ENCODE results near the gene CBLN3.

Gene CBLN3

DNA sequence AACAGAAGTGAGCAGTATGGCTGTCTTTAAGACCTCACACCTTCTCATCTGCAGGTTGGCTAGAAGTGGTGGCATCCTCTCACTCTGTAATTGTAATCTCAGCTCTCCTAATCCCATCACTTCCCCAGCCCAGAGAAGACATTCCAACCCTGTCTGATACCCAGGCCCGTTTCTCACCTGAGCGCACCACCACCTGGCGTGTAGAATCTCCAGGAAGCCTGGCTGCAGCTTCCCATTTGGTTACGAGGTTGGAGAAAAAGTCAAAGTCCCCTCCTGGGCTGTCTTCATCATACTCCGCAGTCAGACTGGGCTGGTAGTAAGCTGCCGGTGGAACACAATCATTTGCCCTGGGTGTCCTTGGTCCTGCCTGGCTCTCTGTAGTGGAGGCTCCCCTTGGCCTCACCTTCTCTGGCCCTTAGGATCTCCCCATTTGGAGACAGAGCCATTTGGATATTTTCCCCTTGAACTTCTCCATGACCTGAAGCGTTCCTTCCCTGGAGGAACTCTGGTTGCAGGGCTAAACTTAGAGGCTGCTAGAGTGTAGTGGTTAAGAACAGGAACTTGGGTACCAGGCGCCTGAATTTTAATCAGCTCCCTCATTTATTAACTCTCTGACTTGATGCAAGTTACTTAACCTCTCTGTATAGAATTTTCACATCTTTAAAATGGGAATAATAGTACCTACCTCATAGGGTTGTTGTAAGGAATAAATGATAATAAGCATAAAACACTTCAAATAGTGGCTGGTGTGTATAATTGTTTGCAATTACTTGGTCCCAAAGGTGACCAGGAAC, 11.3 kb upstream of the CBLN3 start:
- Histone ChIP-seq H3K27me3 (peaks cover 18% of the 10 kb centered on the region), H3K36me3 (peaks cover 48% of the 10 kb centered on the region), H3K4me1 (ENCODE audit: control insufficient read depth in 1 of 2, insufficient read depth in 1 of 2, low read depth in 1 of 2, low read length in 1 of 2) (peaks cover 30 to 33% of the 10 kb centered on the region in 2 experiments), H3K4me3 (ENCODE audit: low read depth in 1 of 2, low read length in 1 of 2) (no peak overlapping the region), H3K27ac (no peak overlapping the region), H3K9me3 (no peaks in the 10 kb centered on the region)
- TF ChIP-seq, protein P1, sequence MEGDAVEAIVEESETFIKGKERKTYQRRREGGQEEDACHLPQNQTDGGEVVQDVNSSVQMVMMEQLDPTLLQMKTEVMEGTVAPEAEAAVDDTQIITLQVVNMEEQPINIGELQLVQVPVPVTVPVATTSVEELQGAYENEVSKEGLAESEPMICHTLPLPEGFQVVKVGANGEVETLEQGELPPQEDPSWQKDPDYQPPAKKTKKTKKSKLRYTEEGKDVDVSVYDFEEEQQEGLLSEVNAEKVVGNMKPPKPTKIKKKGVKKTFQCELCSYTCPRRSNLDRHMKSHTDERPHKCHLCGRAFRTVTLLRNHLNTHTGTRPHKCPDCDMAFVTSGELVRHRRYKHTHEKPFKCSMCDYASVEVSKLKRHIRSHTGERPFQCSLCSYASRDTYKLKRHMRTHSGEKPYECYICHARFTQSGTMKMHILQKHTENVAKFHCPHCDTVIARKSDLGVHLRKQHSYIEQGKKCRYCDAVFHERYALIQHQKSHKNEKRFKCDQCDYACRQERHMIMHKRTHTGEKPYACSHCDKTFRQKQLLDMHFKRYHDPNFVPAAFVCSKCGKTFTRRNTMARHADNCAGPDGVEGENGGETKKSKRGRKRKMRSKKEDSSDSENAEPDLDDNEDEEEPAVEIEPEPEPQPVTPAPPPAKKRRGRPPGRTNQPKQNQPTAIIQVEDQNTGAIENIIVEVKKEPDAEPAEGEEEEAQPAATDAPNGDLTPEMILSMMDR (IDR thresholded peaks at IDR 0.05), result no peak

DNA sequence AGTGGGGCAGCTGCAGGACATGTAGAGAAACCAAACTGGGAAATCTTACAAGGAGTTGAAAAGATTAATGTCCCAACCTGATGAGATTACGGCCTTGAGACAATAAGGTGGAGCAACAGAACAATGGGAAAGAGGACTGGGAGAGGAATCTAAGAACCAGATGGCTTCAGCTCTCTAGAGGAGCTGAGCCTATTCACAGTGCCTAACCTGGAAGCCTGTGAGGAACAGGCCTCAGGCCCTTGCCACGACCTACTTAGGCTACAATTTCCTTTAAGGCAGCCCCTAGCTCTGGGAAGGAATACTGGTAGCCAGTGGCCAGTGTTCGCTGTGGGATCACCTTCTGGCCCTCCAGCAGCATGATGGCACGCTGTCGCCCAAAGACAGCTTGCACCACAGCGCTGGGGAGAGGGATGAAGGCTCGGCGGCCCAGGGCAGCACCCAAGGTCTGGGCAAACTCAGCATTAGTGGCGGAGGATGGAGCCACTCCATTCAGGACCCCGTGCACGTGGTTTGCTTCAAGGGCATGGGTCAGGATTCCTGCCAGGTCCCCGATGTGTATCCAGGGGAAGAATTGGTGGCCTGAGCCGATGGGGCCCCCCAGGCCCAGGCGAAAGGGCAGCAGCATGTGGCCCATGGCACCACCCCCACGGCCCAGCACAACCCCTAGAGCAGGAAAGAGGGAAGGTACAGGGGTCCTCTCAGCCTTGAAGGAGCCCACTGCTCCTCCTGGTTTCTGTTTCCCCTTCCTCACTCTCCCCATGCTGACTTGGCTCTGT, 10.6 kb upstream of the CBLN3 start:
- H3K27me3 ChIP-seq, result peaks cover 10% of the 10 kb centered on the region
- no peaks in the 10 kb centered on the region for H3K9me3 ChIP-seq
- no peak overlapping the region for H3K27ac ChIP-seq
- peaks cover 56% of the 10 kb centered on the region for H3K36me3 ChIP-seq
- H3K4me3 ChIP-seq (ENCODE audit: low read depth in 1 of 2, low read length in 1 of 2), result no peak overlapping the region
- TF ChIP-seq, protein P1 (IDR thresholded peaks at IDR 0.05), result no peak
- peaks cover 30 to 33% of the 10 kb centered on the region in 2 experiments for H3K4me1 ChIP-seq (ENCODE audit: control insufficient read depth in 1 of 2, insufficient read depth in 1 of 2, low read depth in 1 of 2, low read length in 1 of 2)

DNA sequence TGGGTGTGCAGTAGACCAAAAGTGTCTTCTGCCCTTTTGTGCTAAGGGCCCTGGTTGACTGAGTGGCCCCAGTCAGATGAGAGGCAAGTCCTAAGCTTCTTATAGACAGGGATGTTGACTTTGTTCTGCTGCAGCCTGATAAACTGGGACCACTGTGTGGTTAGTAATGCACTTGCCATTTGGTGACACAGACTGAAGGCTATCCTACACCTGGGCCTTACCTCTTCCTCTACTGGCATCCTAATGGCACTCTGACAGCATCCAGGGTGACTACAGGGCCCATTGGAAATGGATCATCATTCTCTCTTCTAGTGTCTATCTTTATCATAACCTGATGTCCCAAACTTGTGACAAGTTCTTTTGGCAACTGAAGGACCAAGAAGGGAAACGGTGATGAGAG, 9.8 kb upstream of the CBLN3 start:
- Histone ChIP-seq H3K4me3 (ENCODE audit: low read depth in 1 of 2, low read length in 1 of 2) (no peak overlapping the region), H3K9me3 (no peaks in the 10 kb centered on the region), H3K27me3 (peaks cover 2% of the 10 kb centered on the region), H3K4me1 (ENCODE audit: control insufficient read depth in 1 of 2, insufficient read depth in 1 of 2, low read depth in 1 of 2, low read length in 1 of 2) (peaks cover 30 to 33% of the 10 kb centered on the region in 2 experiments), H3K36me3 (peaks cover 64% of the 10 kb centered on the region), H3K27ac (no peak overlapping the region)
- TF ChIP-seq, protein P1 (IDR thresholded peaks at IDR 0.05), result no peak

DNA sequence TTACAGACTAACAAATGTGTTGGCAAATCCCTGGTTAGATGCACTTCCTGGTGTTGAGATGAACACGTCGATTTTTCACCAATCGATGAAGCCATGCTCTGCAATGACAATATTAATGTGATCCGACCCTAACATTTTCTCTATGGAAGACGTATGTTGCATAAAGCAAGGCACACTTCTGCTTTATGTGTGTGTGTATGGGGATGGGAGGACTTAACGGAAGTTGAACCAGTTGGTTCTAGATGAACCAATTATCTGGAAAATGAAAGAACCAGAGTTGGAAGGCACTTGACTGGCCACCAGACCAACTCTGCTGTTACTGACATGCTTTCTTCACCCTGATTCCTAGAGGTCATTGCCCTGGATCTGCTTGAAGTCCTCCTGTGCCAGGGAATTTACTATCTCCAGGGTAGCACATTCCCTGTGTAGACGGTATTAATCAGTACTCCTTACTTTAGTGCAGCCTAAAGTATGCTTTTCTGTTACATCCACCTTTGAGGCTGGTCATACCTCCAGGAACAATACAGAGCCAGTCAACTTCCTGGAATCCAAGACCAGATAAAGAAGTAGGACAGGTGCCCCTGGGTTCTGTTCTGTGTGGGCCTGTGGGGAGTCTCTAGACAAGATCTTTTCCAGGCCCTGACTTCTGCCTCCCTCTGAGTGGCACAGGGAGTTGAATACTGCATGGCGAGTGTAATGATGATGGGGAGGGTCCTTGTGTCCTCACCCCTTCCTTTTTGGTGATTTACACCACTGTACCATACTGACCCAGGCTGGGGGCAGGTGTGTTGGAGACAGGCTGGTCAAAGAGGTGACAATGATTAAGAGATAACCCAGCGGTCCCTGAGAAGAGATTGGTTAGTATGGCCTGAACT, 9.0 kb upstream of the CBLN3 start:
- TF ChIP-seq, protein P1 (IDR thresholded peaks at IDR 0.05), result no peak
- H3K36me3 ChIP-seq, result peaks cover 72% of the 10 kb centered on the region
- H3K27ac ChIP-seq, result peak overlapping the region; percentile 43
- H3K9me3 ChIP-seq, result no peaks in the 10 kb centered on the region
- peaks cover 30 to 32% of the 10 kb centered on the region in 2 experiments for H3K4me1 ChIP-seq (ENCODE audit: control insufficient read depth in 1 of 2, insufficient read depth in 1 of 2, low read depth in 1 of 2, low read length in 1 of 2)
- no peak overlapping the region for H3K4me3 ChIP-seq (ENCODE audit: low read depth in 1 of 2, low read length in 1 of 2)
- H3K27me3 ChIP-seq, result no peaks in the 10 kb centered on the region

DNA sequence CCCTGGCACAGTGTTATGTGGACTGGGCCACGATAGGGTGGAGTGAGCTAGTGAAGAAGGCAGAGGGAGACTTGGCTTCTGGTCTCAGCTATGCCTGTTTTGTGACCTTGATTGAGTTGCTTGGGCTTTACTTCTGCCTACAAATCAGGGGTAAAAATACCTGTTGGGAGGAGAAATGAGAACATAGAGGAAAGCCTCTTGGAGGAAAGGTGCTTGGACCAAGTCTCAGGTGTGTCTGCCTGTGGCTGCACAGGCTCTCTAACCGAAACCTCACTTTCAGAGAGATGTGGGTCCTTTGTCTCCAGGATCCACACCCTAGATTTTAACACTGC, 8.2 kb upstream of the CBLN3 start:
- TF ChIP-seq, protein P1 (IDR thresholded peaks at IDR 0.05), result no peak
- Histone ChIP-seq H3K27ac (peak overlapping the region; percentile 43), H3K36me3 (peaks cover 79% of the 10 kb centered on the region), H3K4me1 (ENCODE audit: control insufficient read depth in 1 of 2, insufficient read depth in 1 of 2, low read depth in 1 of 2, low read length in 1 of 2) (peaks cover 26 to 30% of the 10 kb centered on the region in 2 experiments), H3K4me3 (ENCODE audit: low read depth in 1 of 2, low read length in 1 of 2) (no peak overlapping the region), H3K9me3 (no peaks in the 10 kb centered on the region), H3K27me3 (no peaks in the 10 kb centered on the region)
